HL-60 (cell line): Measurements from ENCODE around the gene TOP1.

Experiments
- GABPA ChIP-seq: IDR thresholded peaks from 2 replicates; pipeline ENCODE4 v1.6.1; 2012; ENCODE audit warnings: low read depth
- POLR2AphosphoS5 ChIP-seq: IDR thresholded peaks from 2 replicates; pipeline ENCODE4 v1.6.1; 2012; ENCODE audit warnings: low read depth
- SPI1 ChIP-seq: IDR thresholded peaks from 2 replicates; pipeline ENCODE4 v1.6.1; 2012; ENCODE audit warnings: low read depth, mild to moderate bottlenecking, borderline replicate concordance
- TF ChIP-seq, protein P1 (sequence below): IDR thresholded peaks from one replicate; pipeline ENCODE4 v1.5.1; 2011; ENCODE audit warnings: low read length, control low read depth, inconsistent platforms; ENCODE audit not compliant: insufficient read depth
- TF ChIP-seq, protein P2 (sequence below): IDR thresholded peaks from 2 replicates; pipeline ENCODE4 v1.6.1; 2012; ENCODE audit warnings: low read depth; ENCODE audit not compliant: insufficient replicate concordance

DNA sequence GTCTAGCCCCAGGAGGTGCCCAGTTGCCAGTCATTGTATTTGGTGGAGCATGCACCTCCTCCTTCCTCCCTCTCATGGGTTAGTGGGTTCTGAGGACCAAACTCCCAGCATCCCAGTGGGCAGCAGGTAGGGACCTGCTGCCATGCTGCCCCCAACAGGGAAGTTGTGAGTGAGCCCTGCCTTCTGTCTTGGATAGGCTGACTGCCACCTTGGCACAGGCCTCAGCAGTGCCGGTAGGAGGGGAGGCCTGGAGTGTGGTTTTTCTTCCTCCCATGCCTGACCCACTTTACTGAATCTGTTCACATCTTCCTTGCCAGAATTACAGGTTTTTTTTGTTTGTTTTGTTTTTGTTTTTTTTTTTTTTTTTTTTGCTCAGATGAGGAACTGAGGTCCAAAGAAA, 133.3 kb downstream of the TOP1 start:
- TF ChIP-seq, protein P1, sequence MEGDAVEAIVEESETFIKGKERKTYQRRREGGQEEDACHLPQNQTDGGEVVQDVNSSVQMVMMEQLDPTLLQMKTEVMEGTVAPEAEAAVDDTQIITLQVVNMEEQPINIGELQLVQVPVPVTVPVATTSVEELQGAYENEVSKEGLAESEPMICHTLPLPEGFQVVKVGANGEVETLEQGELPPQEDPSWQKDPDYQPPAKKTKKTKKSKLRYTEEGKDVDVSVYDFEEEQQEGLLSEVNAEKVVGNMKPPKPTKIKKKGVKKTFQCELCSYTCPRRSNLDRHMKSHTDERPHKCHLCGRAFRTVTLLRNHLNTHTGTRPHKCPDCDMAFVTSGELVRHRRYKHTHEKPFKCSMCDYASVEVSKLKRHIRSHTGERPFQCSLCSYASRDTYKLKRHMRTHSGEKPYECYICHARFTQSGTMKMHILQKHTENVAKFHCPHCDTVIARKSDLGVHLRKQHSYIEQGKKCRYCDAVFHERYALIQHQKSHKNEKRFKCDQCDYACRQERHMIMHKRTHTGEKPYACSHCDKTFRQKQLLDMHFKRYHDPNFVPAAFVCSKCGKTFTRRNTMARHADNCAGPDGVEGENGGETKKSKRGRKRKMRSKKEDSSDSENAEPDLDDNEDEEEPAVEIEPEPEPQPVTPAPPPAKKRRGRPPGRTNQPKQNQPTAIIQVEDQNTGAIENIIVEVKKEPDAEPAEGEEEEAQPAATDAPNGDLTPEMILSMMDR = no peak
- TF ChIP-seq, protein P2, sequence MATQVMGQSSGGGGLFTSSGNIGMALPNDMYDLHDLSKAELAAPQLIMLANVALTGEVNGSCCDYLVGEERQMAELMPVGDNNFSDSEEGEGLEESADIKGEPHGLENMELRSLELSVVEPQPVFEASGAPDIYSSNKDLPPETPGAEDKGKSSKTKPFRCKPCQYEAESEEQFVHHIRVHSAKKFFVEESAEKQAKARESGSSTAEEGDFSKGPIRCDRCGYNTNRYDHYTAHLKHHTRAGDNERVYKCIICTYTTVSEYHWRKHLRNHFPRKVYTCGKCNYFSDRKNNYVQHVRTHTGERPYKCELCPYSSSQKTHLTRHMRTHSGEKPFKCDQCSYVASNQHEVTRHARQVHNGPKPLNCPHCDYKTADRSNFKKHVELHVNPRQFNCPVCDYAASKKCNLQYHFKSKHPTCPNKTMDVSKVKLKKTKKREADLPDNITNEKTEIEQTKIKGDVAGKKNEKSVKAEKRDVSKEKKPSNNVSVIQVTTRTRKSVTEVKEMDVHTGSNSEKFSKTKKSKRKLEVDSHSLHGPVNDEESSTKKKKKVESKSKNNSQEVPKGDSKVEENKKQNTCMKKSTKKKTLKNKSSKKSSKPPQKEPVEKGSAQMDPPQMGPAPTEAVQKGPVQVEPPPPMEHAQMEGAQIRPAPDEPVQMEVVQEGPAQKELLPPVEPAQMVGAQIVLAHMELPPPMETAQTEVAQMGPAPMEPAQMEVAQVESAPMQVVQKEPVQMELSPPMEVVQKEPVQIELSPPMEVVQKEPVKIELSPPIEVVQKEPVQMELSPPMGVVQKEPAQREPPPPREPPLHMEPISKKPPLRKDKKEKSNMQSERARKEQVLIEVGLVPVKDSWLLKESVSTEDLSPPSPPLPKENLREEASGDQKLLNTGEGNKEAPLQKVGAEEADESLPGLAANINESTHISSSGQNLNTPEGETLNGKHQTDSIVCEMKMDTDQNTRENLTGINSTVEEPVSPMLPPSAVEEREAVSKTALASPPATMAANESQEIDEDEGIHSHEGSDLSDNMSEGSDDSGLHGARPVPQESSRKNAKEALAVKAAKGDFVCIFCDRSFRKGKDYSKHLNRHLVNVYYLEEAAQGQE = no peak
- no peak for TF ChIP-seq POLR2AphosphoS5
- no peak for TF ChIP-seq SPI1
- TF ChIP-seq GABPA = no peak
